DMS79 (cell line): ENCODE data around the gene AGAP3.

Experiments
- DNase-seq: peaks from one replicate; lab custom pipeline; 2025; lab: John Stamatoyannopoulos, UW

Gene AGAP3

DNA sequence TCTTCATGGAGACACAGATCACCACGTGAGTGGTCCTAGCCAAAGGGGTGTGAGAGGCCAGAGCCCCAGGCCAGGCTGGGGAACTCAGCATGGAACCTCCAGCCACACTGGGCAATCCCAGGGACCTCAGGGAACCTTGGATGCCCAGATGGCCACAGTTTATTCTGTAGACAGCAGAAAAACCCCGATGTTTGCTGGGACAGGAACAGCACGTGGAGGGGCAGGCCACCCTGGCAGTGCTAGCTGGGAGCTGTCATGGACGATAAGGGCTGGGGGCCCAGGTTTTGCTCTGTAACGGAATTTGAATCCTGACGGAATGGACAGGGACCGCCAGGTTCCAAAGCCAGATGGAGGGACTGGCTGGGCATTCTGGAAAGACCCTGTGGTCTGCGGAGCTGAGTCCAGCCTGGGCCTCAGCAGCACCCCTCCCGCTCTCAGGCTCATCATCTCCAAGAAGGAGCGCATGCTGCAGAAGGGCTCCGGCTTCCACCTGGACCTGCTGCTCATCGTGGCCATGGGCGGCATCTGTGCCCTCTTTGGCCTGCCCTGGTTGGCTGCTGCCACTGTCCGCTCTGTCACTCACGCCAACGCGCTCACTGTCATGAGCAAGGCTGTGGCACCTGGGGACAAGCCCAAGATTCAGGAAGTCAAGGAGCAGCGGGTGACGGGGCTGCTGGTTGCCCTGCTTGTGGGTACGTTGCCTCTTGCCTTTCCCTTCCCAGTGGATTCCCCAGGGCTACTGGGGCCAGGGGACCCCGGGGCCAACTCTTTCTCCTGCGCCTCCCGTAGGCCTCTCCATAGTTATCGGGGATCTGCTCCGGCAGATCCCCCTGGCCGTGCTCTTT lies 11.2 kb upstream of the AGAP3 start:
- DNase-seq, result no peak

DNA sequence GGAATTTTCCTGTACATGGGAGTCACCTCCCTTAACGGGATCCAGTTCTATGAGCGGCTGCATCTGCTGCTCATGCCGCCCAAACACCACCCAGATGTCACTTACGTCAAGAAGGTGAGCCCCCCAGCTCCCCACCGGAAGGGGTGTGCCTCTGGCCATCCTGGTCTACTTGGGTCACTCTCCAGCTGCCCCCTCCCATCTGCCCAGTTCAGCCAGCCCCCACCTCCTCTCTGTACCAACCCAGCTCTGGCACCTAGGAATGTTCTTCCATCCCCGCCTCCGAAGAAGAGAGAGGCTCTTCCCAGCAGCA lies 10.7 kb upstream of the AGAP3 start:
- no peak for DNase-seq

DNA sequence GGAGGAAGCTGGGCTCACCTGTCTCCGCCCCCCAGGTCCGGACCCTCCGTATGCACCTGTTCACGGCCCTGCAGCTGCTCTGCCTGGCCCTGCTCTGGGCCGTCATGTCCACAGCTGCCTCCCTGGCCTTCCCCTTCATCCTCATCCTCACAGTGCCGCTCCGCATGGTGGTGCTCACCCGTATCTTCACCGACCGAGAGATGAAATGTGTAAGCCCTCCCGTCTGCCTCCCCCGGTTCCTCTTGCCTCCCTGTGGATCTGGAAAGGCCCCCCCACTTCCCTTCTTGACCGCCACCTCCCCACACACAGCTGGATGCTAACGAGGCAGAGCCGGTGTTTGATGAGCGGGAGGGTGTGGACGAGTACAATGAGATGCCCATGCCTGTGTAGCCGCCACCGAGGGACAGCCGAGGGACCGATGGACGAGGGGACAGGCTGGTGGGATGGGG lies 10.3 kb upstream of the AGAP3 start:
- DNase-seq, result no peak

DNA sequence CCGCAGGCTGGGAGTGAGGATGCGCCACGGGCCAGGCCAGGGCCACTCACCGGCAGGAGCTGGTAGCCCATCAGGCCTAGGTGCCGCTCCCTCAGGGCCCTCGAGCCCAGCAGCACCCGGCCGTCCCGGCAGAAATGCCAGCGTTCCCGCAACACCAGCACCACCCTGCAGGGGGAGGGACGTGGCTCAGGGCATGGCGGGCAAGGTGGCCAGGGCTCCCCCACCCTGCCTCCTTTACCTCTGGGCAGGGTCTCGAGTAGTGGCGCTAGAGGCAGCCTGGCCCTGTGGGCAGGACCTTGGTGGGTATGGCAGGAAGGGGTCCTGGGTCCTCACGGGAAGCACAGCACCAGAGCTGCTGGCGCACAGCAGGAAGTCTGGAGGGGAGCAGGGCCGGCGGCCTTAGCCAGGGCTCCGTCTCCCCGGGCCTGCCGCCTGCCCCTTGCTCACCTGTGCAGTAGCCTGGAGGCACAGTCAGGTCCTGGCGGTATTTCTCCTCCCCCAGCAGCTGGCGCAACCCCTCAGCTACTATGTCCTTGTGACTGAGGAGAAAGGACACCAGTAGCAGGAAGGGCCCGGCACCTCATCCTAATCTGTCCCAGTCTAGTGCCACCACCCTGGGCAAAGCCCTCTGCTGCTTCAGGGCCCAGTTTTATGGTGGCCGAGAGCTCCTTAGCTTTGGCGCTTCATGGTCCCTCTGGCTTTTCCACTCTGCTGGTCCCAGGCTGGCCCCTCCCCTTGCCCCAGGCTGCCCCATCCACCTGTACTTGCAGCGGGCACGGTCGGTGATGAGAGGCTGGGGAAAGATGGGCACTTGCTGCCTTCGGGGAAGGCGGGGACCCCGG lies 9.2 kb upstream of the AGAP3 start:
- DNase-seq, result no peak

DNA sequence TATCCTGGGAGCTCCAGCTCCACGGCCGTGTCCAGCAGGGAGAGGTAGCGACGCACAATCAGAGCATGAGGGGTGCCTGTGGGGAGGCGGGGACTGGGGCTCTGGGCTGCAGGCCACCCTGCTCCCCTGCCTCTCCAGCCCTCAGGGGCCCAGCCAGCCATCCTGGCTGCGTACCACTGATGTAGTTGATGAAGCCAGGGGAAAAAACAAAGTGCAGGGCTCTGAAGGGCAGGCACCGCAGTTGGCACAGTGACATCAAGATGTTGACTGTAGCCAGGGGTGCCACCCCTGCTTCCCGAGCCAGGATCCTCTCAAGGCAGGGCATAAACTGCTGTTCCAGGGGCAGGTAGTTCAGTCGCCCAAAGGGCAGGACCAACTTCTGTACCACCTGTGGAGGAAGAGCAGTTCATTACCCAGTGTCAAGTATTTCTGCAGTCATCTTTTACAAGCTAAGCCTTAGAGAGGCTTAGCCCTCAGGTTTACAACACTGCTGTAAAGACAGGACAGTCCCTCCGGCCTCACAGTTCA lies 8.5 kb upstream of the AGAP3 start:
- DNase-seq, result no peak

DNA sequence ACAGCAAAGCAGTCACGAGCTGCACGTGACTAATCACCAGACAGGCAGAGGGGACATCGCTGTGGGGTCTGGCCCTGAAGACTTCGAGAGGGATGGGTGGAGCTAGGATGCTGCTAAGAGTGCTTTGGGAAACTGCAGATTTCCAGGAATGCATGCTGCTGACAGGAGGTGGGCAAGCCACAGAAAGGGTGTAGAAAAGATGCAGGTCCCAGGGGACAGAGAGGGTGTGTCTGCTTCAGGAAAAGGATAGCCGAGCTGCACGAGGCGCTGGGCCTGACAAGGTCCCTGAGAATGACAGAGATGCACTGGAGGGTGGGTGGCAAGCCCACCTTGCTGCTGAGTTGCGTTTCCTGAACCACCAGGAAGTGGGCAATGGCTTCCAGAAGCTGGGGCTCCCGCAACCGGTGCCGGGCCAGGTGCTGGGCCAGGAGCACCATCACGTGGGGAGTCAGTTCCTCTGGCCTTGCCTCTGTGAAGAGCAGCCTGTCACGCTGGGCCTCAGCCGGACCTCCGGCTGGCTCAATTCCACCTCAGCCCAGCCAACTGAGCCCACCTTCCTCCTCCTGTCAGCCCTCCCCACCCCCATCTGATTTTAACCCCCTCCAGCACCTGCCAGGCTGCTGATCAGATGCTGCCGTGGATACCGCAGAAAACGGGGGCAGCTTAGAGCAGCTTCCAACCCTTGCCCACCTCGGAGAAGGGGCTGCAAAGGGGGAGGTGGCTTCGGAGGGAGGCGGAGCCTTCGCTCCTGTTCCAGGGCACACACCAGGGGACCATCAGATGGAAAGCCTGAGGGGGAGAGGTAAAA lies 7.8 kb upstream of the AGAP3 start:
- no peak for DNase-seq

DNA sequence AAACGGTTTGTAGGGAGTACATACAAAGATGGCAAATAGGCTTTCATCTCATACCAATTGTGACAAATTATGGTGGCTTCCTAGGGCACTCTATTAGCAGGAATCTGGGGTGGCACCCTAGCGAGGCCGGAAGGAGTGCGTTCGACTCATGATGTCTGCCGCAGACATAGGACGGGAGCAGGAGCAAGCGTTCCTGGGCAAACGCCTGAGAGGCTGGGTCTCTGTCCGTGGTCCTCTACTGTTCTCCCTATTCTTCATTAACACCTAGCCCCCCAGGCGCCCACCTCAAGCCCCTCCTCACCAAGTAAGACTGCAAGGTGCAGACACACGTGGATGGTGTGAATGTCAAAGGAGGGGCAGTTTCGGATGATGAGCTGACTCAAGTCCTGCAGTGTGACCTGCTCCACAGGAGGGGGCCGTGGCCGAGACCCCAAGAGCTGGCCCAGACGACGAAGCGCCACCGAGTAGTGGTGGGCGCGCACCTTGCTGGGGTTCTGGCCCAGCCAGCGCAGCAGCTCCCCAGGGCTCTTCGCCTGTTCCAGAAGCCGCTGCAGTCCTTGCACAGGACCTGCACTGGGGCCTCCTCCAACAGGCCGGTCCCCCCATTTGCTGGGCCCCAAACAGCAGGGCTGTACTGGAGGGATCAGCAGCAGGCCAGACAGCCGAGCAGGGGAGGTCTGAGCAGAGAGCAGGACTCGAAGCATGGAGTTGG lies 6.9 kb upstream of the AGAP3 start:
- no peak for DNase-seq

DNA sequence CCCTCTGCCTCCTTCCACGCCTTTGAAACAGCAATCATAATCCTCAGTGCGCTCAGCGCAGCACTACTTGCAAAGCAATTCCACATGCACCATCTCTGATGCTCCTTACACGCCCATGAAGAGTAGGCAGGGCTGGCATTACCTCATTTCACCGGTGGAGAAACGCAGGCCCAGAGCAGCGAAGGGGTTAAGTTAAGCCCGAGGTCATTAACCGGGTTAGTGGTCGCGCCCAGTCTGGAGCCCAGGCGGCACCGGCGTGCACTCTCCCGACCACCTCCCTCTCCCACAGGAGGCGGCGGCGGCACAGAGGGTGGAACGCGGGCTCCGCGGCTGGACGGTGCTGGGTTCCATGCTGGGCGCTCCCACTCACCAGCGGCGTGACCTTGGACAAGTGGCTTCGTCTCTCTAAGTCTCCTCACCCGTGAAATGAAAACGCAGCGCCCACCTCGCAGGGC lies 6.2 kb upstream of the AGAP3 start:
- no peak for DNase-seq

DNA sequence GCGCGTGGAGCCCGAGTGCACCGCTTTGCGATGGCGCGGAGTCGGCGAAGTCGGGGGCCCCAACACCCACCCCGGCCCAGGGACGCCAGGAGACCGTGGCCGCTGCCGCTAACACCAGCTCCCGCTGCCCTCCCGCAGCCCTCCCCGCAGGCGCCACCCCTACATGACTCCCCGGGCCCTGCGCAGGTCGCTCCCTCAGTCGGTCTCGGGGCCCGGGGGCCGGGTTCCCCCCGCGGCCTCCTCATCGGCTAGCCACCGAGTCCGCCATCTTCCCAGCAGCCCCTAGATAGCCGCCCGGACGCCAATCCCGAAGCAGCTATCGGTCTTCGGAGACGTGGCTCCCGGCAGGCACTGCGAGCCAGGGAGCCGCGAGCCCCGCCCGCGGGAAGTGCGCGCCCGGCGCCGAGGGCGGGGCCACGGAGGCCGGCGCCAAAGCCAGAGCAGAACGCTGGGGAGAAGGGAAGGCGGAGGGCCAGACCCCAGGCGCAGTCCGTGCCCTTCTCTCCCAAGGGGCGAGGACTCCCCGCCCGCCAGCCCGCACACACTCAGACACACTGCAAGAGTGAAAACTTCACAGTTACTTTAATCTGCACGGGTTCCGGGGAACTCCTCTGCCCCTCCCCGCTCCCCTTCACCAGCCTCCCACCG lies 5.6 kb upstream of the AGAP3 start, which contains the start of gene FASTK:
FASTK (minus strand) TSS at position 288 of the 648 bp plus-strand sequence; CDS start at position 245, 43 bp downstream.
- DNase-seq, result peak; percentile 59

DNA sequence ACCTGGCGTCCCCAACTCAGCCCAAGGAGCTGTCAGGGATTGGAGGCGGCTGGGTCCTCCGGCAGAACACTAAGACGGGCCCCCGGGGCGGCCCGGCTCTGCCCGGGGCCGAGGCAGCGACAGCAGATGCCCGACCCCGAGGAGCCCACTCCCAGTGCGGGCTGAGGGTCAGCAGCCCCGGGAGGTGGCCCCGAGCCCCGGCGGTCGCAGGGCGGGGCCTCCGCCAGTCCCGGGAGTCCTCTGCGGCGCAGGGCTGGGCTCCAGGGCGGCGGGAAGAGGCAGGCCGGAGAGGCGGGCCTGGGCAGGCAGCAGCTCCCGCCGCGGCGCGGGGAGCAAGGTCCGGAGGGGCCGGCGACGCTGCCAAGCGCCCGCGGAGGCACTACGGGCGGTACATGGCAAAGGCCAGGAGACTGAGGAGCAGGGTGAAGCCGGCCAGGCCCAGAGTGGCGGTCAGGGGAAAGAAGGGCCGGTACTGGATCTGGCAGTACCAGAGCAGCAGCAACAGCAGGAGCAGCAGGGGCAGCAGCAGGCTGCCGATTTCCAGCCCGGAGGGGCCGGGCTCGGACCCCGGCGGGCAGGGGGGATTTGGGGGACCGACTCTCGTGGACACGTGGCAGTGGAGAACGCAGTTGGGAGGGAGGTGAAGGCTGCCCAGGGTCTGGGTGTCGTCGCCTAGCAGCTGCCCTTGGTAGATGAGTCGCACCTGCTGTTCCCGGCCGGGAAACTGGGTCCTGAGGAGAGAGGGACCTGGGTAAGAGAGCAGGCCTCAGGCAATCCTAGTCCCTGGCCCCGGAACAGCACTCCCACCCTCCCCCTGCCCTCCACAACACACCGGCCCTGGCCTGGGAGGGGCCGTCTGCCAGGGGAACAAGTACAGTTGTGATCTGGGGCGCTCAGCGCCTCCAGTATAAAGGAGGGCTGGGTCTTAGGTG lies 4.8 kb upstream of the AGAP3 start:
- no peak for DNase-seq

DNA sequence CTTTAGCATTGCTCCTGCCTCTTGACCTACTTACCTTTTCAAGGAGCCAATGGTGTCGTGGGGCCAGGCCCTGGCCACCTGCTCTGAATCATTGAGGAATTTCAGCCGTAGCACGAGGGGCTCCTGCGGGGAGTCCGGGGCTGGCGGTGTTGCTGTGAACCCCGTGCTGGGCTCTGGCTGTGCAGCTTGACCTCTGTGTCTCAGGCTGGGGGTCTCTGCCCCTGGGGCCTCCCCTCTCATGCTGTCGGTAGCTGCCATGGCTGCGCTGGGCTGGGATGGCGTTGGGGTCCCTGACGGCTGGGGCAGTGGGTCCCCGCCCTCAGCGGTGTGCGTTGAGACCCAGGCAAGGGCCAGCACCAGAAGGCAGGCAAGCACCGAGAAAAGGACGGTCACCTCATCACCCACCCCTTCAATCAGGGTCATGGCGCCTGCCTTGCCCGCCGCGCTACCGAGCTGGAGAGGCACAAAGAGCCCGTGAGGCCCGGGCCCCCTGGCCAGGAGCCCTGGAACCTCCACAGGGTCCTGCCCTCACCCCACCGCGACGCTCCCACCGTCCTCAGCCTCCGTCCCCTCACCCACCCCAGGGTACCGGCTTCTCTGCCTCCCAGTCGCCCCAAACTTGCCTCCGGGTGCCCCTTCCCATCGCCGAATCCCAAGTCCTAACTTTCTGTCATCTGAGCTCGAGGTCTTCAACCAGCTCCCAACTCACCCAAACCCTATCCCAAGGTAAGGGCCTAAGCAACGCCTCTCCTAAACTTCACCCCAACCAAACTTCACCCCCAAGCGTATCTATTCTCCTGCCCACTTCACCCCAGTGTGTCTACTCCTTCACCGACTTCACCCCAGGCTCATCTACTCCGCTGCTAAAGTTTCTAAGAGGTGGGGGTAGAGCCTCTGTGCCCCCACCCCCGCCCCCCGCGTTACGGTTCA lies 3.9 kb upstream of the AGAP3 start:
- DNase-seq, result no peak

DNA sequence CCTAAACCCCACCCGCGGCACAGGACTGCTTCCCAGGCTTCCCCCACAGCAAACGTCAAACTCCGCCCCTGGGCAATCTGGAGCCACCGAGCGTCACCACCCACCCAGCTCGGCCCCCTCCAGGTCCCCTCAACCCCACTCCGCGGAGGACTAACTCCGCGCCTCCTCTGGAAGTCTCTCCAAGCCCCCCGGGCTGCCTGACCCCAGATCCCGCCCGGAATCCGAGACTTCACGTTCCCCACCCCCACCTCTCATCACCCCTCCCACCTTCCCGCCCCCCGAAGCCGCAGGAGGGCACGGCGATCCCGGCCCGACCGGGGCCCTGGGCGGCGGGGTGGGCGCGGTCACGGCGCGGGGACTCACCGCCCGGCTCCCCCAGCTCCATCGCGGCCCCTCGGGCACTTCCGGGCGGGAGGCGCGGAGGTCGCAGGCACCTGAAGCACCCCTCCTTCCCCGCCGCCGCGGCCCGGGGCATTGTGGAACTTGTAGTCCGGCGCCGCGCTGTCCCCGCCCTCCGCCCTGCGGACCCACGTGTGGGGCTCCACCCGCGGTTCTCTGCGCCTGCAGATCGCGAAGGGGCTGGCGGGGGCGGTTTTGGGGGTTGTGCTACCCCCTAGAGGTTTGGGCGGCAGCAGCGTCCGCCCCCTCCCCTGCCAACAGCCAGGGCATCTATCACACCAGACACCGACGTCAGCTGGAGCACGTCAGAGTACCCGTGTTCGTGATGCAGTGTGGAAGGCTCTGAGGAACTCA lies 3.0 kb upstream of the AGAP3 start, which contains the start of gene TMUB1:
TMUB1 (minus strand) TSS at position 423 of the 753 bp plus-strand sequence. CDS start 930 bp downstream, outside the sequence.
- no peak for DNase-seq

DNA sequence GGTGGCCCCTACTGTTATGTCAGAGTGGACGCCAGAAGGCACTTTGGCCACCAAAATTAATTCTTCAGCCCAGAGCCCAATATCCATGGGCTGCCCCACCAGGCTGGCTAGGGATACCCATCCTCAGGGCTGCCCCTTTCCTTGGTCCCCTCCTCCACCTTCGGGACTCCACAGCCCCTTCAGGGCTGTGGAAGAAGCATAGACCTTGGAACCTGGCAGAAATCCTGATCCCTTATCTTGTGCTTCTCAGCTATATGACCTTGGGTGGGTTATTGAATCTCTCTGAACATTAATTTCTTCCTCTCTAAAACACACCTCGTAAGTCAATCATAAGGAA lies 2.5 kb upstream of the AGAP3 start:
- no peak for DNase-seq

DNA sequence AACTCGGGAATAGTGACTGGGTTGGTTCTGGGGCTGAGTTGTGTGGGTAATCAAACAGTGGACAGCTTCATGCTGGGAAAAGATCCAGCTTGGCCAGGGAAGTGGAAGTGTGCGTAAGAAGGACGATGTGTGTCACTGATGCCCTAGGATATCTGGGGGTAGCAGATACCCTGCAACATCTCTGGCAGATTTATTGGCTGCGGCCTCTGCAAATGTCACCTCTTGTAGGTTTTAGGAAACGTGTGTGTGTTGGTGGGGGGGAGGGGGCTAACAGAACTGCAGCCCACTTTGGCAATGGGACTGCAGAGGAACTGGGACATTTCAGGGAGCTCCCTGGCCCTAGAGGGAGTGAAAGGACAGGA lies 965 bp upstream of the AGAP3 start:
- no peak for DNase-seq

DNA sequence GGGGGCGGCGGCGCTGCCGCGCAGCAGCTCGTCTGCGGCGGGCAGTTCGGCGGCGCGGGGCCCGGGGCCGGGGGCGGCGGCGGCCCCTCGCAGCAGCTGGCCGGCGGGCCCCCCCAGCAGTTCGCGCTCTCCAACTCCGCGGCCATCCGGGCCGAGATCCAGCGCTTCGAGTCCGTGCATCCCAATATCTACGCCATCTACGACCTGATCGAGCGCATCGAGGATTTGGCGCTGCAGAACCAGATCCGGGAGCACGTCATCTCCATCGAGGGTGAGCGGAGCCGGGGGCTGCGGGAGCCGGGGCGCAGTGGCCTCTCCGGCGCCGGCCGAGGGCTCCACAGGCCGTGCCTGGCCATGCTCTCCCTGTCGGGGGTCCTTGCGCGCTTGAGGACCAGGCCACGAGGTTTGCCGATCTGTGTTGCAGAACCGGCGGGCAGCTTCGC lies 548 bp downstream of the AGAP3 start:
- no peak for DNase-seq

DNA sequence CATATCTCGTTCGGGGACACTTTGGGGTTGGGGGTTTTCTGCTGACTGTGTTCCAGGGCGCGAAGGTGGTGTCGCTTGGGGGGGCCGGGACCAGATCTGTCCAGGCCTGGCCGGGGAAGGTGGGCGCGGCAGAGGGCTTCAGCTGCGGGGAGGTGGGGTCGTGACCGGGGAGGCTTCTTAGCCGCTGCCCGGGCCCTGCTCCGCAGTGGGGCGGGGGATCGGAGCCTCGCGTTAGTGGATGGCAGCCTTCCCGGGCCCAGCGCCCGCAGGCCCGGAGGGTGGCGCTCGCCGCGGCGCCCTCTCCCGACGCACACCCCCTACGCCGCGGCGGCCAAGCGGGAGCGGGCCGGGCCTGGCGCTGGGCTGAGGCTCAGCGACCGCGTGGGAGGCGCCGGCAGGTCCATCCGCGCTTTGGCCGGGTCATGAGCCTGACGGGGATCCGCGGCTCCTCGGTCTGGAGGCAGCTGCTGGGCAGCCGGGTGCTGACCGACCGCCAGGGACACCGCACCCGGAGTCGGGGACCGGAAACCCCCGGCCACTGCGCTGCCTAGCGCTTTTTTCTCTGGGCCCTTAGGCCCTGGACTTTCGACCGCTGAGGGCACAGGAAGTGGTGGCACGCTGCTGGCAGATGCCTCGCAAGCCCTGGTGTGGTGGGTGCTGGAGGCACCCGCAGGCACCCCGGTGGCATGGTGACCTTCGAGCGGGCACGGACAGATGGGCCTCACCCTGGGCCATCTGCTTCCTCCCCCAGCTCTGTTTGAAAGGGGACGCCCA lies 1.2 kb downstream of the AGAP3 start:
- no peak for DNase-seq
